NB4 (cell line): ENCODE measurements around the gene PAQR6.

ENCODE experiments used
- MYC ChIP-seq: IDR thresholded peaks from 2 replicates; pipeline ENCODE4 v1.6.1; 2011; ENCODE audit warnings: low read depth, low read length
- POLR2A ChIP-seq: IDR thresholded peaks from 2 replicates; pipeline ENCODE4 v1.6.1; 2011; ENCODE audit warnings: mild to moderate bottlenecking; ENCODE audit not compliant: insufficient read length; ENCODE audit errors: extremely low read depth

DNA sequence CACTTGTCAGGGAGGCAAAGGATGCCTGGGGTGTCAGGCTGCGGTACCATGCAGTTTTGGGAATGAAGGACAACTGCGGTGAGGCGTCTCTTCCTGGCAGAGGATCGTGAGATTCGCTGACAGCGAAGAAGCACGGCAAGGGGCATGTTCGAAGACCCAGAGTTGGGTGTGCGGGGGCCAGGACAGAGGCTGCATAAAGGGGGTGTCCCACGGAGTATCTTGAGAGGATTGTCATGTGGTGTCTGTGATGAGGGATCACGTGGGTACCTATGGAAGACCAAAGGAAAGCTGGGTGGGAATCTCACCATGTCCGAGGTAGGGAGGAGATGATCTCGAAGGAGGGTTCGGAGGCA lies 53.6 kb downstream of the PAQR6 start:
- no peak for TF ChIP-seq MYC
- no peak for TF ChIP-seq POLR2A
